Stimulated activated CD4-positive, alpha-beta T cell treated with anti-CD3 and anti-CD28 coated beads, Interleukin-4, amount 100 ng/mL, for 1 hour (primary cell): Measurements from ENCODE around the gene TEAD1.
"Not testable (repeated sequence)": the region's sequence is repeated elsewhere in the genome, so short reads cannot be mapped to it uniquely, and the experiment has no call there.

Experiments
- DNase-seq: peaks from one replicate; pipeline ENCODE4 v3.0.0-alpha.2; 2020

The TEAD1 gene

GRCh38 chr11:12871788-12872321, 197.6 kb downstream of the TEAD1 start:
- DNase-seq: no peak

DNA sequence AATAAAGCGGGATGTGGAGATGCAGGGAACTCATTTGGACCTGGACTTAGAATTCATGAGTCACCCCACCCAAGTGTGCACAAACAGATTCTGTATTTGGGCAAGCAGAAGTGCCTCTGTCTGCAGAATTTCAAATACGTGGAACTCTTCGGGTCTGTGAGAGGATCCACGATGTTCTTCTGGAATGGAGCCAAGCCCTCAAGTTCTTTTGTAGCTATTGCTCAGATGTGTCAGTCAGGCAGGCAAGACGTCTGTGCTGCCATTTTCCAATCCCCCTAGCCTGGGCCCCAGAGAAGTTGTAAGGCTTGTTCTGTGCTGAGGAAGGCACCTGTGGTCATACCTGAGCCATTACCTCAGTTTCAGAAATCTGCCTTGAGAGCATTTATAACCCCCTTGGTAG, 202.1 kb downstream of the TEAD1 start:
- DNase-seq: no peak

GRCh38 chr11:12876988-12877387, 202.8 kb downstream of the TEAD1 start:
- DNase-seq: no peak

DNA sequence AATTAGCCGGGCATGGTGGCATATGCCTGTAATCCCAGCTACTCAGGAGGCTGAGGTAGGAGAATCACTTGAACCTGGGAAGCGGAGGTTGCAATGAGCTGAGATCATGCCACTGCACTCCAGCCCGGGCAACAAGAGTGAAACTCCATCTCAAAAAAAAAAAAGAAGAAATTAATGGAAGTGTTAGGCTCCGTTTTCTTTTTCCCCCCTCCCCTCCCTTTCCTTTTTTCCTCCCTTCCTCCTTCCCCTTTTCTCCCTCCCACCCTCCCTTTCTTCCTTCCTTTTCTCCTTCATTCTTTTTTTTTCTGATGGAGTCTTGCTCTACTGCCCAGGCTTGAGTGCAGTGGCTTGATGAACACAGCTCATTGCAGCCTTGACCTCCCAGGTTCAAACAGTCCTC, 203.3 kb downstream of the TEAD1 start:
- not testable (repeated sequence) for DNase-seq

DNA sequence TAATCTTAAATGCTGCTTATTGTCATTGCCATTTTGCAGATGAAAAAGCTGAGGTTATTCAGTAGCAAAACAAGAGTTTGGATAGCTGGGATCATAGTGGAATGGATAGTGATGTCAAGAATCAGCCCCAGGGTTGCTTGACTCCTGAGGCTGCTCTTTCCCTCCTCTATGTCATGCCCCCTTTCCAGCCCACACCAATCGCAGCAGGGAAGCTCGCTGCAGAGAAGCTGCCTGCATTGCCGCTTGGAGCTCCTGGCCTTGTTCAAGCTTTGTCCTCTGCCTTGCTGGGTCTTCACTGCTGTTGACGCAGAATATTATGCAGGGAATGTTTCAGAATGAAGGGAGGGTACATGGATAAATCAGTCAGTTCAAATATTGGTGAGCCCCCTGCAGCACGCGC, 206.1 kb downstream of the TEAD1 start:
- DNase-seq: no peak

GRCh38 chr11:12882670-12883069, 208.4 kb downstream of the TEAD1 start:
- no peak for DNase-seq

DNA sequence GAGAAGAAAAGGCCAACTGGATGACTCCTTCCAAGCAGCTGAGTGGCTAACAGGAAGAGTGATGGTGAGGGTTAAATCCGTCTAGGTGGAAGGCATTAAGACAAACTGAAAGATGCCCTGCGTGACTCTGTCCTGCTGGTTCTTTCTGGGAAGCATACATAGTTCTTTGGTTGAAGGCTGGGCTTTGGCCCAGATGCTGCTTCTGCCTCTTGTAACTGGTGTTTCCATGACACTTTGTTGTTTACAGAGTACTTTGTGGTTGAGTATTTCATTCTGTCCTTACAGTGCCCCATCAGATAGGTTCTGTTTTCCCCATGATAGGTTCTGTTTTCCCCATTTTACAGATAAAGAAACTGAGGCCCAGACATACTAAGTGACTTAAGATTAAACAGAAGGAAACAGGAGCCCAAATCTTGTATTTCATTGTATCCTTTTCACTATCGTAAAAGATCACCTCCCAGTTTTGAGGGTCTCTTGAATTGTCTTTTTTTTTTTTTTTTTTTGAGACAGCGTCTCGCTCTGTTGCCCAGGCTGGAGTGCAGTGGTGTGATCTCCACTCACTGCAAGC, 210.6 kb downstream of the TEAD1 start:
- no peak for DNase-seq

GRCh38 chr11:12885717-12886239, 211.6 kb downstream of the TEAD1 start:
- DNase-seq: no peak

DNA sequence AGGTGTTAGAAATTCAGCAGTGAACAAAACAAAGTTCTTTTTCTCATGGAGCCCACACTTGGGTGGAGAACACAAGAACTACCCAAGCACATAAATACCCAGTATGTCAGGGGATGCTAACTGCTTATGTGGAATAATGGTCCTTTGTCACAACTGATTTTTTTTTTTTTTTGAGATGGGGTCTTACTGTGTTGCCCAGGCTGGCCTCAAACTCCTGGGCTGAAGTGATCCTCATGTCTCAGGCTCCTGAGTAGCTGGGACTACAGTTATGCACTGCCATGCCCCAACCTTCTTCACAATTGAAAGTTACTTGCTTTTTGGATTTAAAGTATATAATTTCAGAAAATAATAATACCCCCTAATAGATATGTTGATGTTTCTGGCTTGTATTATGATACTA, 212.3 kb downstream of the TEAD1 start:
- no peak for DNase-seq

DNA sequence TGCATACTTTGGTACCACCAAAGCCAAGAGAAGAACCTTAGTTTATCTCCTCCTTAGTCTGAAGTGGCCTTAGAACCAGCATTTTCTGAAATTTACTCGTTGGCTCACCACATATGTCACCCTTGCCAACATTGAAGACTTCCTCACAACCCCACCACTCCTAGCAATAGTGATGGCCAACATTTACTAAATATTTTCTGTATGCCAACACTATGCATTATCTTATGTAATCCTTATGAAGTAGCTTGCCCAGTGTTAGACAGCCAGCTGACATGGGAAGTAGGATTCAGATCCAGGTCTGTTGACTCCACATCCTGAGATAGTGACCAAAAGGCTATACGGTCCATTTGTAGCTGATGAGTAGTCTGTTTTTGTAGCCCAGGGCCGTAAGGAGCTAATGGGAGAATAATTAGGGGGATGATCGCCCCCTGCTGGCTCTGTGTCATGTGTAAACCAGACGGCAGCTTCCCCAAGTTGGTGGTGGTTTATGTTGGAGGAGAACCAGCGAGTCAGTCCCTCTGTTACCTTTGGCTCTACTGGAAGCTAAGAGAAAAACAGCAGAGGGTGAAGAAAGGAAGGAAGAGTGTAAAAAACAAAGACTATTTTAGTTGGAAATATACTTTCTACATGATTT, 214.4 kb downstream of the TEAD1 start:
- DNase-seq: peak; percentile 71

GRCh38 chr11:12889243-12889642, 215.0 kb downstream of the TEAD1 start:
- DNase-seq: no peak

DNA sequence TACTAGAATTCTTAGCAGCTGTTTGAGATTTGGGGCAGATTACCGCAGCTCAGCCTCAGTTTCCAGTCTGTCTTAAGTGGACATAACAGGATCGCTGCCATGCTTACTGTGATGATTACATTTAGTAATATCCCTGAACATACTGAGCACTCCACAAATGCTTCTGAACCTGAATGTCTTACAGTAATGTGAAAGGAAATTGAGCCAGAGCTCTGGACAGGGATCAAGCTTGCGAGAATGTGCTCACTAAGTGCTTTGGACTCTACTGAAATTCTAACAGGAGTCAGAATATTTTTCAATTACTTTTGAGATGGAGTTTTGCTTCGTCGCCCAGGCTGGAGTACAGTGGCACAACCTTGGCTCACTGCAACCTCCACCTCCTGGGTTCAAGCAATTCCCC, 216.3 kb downstream of the TEAD1 start:
- no peak for DNase-seq

GRCh38 chr11:12893787-12894672, 219.8 kb downstream of the TEAD1 start:
- DNase-seq: peak; percentile 50

GRCh38 chr11:12897390-12897789, 223.2 kb downstream of the TEAD1 start:
- no peak for DNase-seq

GRCh38 chr11:12897867-12898266, 223.6 kb downstream of the TEAD1 start:
- no peak for DNase-seq

DNA sequence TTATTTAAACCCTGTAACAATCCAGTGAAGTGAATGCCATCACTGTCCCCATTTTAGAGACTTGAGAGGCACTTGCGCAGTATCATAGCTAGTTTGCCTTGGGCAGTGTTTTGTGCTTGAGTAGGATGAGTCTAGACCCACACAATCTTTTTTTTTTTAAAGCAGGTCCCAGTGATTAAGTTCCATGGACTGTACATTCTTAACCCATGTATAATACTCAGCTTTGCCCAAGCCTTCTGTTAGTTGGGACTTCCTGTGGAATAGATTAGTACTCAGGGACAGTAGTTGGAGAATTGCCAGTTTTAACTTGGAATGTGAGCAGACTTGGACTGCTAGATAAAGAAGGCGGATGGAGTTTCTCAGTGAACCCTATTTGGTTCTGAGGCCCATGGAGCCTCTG, 226.3 kb downstream of the TEAD1 start:
- no peak for DNase-seq

GRCh38 chr11:12901272-12901671, 227.1 kb downstream of the TEAD1 start:
- no peak for DNase-seq

DNA sequence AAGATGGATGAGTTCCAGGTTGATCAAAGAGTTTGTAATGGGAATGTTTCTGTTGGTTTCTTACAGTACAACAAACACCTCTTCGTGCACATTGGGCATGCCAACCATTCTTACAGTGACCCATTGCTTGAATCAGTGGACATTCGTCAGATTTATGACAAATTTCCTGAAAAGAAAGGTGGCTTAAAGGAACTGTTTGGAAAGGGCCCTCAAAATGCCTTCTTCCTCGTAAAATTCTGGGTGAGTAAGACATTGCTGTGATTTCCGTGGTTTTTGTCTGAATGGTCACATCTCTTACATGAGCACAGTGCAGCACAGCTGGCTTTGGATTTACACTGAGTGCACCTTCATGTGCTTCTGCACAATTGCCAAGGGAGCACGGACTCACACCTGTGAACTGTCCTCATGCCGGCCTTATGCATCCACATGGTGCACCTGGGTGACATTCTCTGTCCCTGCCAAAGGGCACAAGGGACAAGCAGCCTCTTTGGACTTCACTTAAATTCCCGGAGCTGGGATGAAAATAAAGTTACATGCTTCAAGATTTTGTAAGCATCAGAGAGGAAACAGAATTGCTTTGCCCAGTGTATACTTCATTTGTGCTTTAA, 227.8 kb downstream of the TEAD1 start:
- DNase-seq: no peak

- DNase-seq: no peak
Measured at GRCh38 chr11:12902791-12903486, 228.7 kb downstream of the TEAD1 start.

DNA sequence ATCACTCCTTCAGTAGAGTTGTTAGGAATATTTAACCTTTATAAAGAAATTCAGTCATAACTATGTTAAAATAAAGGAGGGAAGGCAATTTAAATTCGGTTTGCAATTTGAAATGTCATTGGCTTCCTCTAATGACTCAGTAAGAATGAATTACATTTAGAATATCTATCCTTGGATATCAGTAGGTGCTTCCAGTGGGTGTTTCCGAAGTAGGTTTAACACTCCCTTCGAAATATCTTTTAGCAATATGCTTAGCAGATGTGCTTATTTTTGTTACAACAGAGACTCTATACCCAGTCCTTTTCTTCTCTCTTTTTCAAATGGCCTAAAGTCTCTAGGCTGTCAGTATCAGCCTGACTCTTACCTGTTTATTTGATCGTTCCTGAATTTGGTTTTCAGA, 231.2 kb downstream of the TEAD1 start:
- no peak for DNase-seq

- DNase-seq: no peak
Measured at GRCh38 chr11:12906501-12906900, 232.3 kb downstream of the TEAD1 start.

DNA sequence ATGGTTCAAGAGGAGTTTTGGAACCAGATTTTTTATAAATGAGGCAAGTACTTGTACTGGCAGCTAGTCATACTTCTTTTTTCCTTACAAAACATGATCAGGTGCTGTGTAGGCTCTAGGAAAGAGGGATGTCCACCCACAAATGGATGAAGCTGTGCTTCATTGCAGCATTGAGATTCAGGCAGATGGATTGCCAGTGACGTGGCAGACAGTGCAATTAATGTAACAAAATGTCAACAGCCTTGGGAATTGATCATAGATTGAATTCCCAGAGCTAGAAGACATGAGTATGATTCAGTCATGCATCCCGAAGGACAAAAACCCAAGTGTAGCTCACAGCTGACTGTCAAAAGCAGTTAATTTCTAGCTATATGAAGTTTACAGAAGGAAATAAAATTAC, 235.7 kb downstream of the TEAD1 start:
- DNase-seq: no peak
